ENCODE measurements around the gene LARP4B. TPM values are rescaled to one million over a fixed set of nuclear protein-coding genes. Genes with fewer than 3 reads are reported as not detected.

LARP4B gene
- polyA plus RNA-seq, 2 of the 4 experiments (the other 2 are of a cell fraction), result 25.5 to 54.2 TPM

DNA sequence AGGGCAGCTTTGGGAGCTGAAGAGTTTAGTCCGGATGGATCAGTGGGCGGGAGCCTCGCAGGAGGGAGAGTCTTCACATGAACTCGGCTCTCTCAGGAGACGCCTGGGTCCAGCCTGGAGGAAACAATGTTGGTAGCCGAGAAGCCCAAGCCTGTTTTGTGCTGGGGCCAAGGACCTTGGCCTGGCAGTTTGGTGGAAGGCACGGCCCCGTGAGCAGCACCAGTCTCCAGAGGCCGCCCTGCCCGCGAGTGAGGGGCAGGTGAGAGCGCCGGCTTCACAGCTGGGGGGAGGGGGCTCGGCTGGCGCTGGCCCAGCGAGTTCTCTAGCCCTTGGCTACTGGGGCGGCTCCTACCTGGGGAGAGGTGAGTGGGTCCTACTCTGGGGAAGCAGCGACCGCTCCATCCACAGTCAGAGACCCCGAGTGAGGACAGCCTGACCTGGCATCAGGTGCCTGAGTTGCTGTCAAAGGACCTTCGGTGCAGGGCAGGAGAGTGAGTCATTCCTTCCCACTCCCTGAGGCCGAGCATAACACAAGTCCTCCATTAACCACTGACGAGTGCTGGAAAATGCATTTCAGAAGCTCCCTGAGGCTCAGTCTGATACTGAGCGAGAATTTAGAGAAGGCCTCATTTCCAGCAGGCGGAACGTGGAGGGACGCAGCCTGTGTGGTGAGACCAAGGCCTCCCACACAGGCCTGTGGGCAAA is 152.7 kb downstream of the LARP4B start:
- no peak overlapping the region for H3K27ac ChIP-seq
- POLR2A ChIA-PET, result no interaction called here

GRCh38 chr10:777913-778479 is 153.5 kb downstream of the LARP4B start:
- ChIA-PET CTCF (interaction anchor here (1.2 kb wide), 1 partner anchor 12 kb away, joined by 6 read pairs; no protein-coding TSS in a partner anchor), POLR2A (no interaction called here)
- no peaks in the 10 kb centered on the region for H3K9me3 ChIP-seq
- no peak overlapping the region for H3K27ac ChIP-seq
- H3K4me2 ChIP-seq, result no peak overlapping the region
- H3K4me1 ChIP-seq, result peaks cover 10% of the 10 kb centered on the region
- ATAC-seq (no peak), FAIRE-seq (no peak), DNase-seq (ENCODE audit: low read depth in 1 of 2, low spot score in 1 of 2) (no peak)
- 86% methylated on average over 9 of the region's 16 CpGs for WGBS (ENCODE audit: missing lambda C conversion rate)
- no peak overlapping the region for H3K4me3 ChIP-seq
- TF ChIP-seq HOXB13 (CRISPR knock-in tag; IDR thresholded peaks at IDR 0.05; ENCODE audit: low read depth) (no peak), ESRRA (IDR thresholded peaks at IDR 0.05; ENCODE audit: borderline replicate concordance, low read length) (no peak), FOSB (CRISPR knock-in tag; IDR thresholded peaks at IDR 0.05) (no peak), RNF2 (IDR thresholded peaks at IDR 0.05; ENCODE audit: borderline replicate concordance, low read depth) (no peak), CHD2 (IDR thresholded peaks at IDR 0.05; ENCODE audit: low read length, partially characterized antibody) (no peak), MAFK (IDR thresholded peaks at IDR 0.05; ENCODE audit: partially characterized antibody) (no peak), RCOR1 (IDR thresholded peaks at IDR 0.05; ENCODE audit: low read depth, low read length) (no peak), ZC3H11A (IDR thresholded peaks at IDR 0.05) (no peak), ZNF302 (CRISPR knock-in tag; IDR thresholded peaks at IDR 0.05) (no peak), HOXA7 (CRISPR knock-in tag; IDR thresholded peaks at IDR 0.05) (no peak), CHD4 (IDR thresholded peaks at IDR 0.05; ENCODE audit: borderline replicate concordance) (no peak), HOXB5 (CRISPR knock-in tag; IDR thresholded peaks at IDR 0.05) (no peak)
- TF ChIP-seq, protein P1, sequence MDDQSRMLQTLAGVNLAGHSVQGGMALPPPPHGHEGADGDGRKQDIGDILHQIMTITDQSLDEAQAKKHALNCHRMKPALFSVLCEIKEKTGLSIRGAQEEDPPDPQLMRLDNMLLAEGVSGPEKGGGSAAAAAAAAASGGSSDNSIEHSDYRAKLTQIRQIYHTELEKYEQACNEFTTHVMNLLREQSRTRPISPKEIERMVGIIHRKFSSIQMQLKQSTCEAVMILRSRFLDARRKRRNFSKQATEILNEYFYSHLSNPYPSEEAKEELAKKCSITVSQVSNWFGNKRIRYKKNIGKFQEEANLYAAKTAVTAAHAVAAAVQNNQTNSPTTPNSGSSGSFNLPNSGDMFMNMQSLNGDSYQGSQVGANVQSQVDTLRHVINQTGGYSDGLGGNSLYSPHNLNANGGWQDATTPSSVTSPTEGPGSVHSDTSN (IDR thresholded peaks at IDR 0.05), result no peak
- TF ChIP-seq, protein P2, sequence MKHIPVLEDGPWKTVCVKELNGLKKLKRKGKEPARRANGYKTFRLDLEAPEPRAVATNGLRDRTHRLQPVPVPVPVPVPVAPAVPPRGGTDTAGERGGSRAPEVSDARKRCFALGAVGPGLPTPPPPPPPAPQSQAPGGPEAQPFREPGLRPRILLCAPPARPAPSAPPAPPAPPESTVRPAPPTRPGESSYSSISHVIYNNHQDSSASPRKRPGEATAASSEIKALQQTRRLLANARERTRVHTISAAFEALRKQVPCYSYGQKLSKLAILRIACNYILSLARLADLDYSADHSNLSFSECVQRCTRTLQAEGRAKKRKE (CRISPR knock-in tag; IDR thresholded peaks at IDR 0.05; ENCODE audit: low read depth), result no peak

More for the DNA sequence above, 152.7 kb downstream of the LARP4B start:
- Histone ChIP-seq H3K4me1 (peaks cover 10% of the 10 kb centered on the region), H3K4me3 (no peak overlapping the region), H3K4me2 (no peak overlapping the region), H3K9me3 (no peaks in the 10 kb centered on the region)
- CTCF ChIA-PET, result interaction anchor here (1.2 kb wide), 1 partner anchor 11 kb away, joined by 6 read pairs; no protein-coding TSS in a partner anchor
- 73% methylated on average over 15 of the region's 27 CpGs for WGBS (ENCODE audit: missing lambda C conversion rate)
- ATAC-seq (no peak), DNase-seq (ENCODE audit: low read depth in 1 of 2, low spot score in 1 of 2) (no peak), FAIRE-seq (no peak)
- no peak for TF ChIP-seq TP53 (CRISPR knock-in tag; IDR thresholded peaks at IDR 0.05)
- TF ChIP-seq CHD2 (IDR thresholded peaks at IDR 0.05; ENCODE audit: low read length, partially characterized antibody), result no peak
- TF ChIP-seq, protein P3, sequence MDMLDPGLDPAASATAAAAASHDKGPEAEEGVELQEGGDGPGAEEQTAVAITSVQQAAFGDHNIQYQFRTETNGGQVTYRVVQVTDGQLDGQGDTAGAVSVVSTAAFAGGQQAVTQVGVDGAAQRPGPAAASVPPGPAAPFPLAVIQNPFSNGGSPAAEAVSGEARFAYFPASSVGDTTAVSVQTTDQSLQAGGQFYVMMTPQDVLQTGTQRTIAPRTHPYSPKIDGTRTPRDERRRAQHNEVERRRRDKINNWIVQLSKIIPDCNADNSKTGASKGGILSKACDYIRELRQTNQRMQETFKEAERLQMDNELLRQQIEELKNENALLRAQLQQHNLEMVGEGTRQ (IDR thresholded peaks at IDR 0.05), result no peak
- no peak for TF ChIP-seq E2F6 (IDR thresholded peaks at IDR 0.05; ENCODE audit: borderline replicate concordance, low read depth)
- TF ChIP-seq SMC3 (IDR thresholded peaks at IDR 0.05), result no peak
- TF ChIP-seq RFX5 (IDR thresholded peaks at IDR 0.05), result no peak
- TF ChIP-seq POLR2A (IDR thresholded peaks at IDR 0.05; ENCODE audit: low read length), result no peak
- no peak for TF ChIP-seq MAZ (IDR thresholded peaks at IDR 0.05; ENCODE audit: borderline replicate concordance, low read depth, low read length)
- TF ChIP-seq CHD4 (IDR thresholded peaks at IDR 0.05; ENCODE audit: borderline replicate concordance), result no peak
- no peak for TF ChIP-seq POLR2AphosphoS2 (conservative IDR thresholded peaks at IDR 0.05; ENCODE audit: low read length)
- TF ChIP-seq TFCP2L1 (CRISPR knock-in tag; IDR thresholded peaks at IDR 0.05), result no peak
- TF ChIP-seq ZNF302 (CRISPR knock-in tag; IDR thresholded peaks at IDR 0.05), result no peak
- TF ChIP-seq, protein P4, sequence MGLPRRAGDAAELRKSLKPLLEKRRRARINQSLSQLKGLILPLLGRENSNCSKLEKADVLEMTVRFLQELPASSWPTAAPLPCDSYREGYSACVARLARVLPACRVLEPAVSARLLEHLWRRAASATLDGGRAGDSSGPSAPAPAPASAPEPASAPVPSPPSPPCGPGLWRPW (IDR thresholded peaks at IDR 0.05), result no peak
- no peak for TF ChIP-seq FOSL2 (IDR thresholded peaks at IDR 0.05)
- TF ChIP-seq FOSL2 (CRISPR knock-in tag; IDR thresholded peaks at IDR 0.05), result no peak
- no peak for TF ChIP-seq FOXS1 (CRISPR knock-in tag; IDR thresholded peaks at IDR 0.05)
- no peak for TF ChIP-seq EHMT2 (IDR thresholded peaks at IDR 0.05; ENCODE audit: low read depth)
- no peak for TF ChIP-seq MYC (IDR thresholded peaks at IDR 0.05; ENCODE audit: borderline replicate concordance, low read length)
- no peak for TF ChIP-seq HOXB5 (CRISPR knock-in tag; IDR thresholded peaks at IDR 0.05)
- TF ChIP-seq RARB (CRISPR knock-in tag; IDR thresholded peaks at IDR 0.05), result no peak
- no peak for TF ChIP-seq CBX2 (IDR thresholded peaks at IDR 0.05; ENCODE audit: borderline replicate concordance, low read depth)

All from A549 (cell line).